ENCODE measurements around the gene WASL.

The WASL gene

GRCh38 chr7:123789817-123790216, 41.0 kb upstream of the WASL start:
- H3K4me3 ChIP-seq (ENCODE audit: low read depth, low read length) = no peak overlapping the region
- in situ Hi-C loops (cut with HindIII; ENCODE audit: low sequenced_read_pairs) = no loop called here
- no peak for TF ChIP-seq CTCF (IDR thresholded peaks at IDR 0.05; ENCODE audit: low read depth, low read length, missing control alignments)
- DNase-seq (ENCODE audit: low read depth) = no peak

GRCh38 chr7:123789206-123789784, 40.5 kb upstream of the WASL start:
- in situ Hi-C loops (cut with HindIII; ENCODE audit: low sequenced_read_pairs) = no loop called here
- H3K4me3 ChIP-seq (ENCODE audit: low read depth, low read length) = no peak overlapping the region
- no peak for TF ChIP-seq CTCF (IDR thresholded peaks at IDR 0.05; ENCODE audit: low read depth, low read length, missing control alignments)
- DNase-seq (ENCODE audit: low read depth) = no peak

- no peak overlapping the region for H3K4me3 ChIP-seq (ENCODE audit: low read depth, low read length)
- DNase-seq (ENCODE audit: low read depth) = no peak
- in situ Hi-C loops (cut with HindIII; ENCODE audit: low sequenced_read_pairs) = no loop called here
- TF ChIP-seq CTCF (IDR thresholded peaks at IDR 0.05; ENCODE audit: low read depth, low read length, missing control alignments) = no peak
Observed at GRCh38 chr7:123788584-123788983, 39.8 kb upstream of the WASL start.

- TF ChIP-seq CTCF (IDR thresholded peaks at IDR 0.05; ENCODE audit: low read depth, low read length, missing control alignments) = no peak
- no peak overlapping the region for H3K4me3 ChIP-seq (ENCODE audit: low read depth, low read length)
- in situ Hi-C loops (cut with HindIII; ENCODE audit: low sequenced_read_pairs) = no loop called here
- DNase-seq (ENCODE audit: low read depth) = no peak
Observed at GRCh38 chr7:123787220-123788007, 38.6 kb upstream of the WASL start.

- in situ Hi-C loops (cut with HindIII; ENCODE audit: low sequenced_read_pairs) = no loop called here
- no peak overlapping the region for H3K4me3 ChIP-seq (ENCODE audit: low read depth, low read length)
- DNase-seq (ENCODE audit: low read depth) = no peak
- TF ChIP-seq CTCF (IDR thresholded peaks at IDR 0.05; ENCODE audit: low read depth, low read length, missing control alignments) = no peak
Observed at GRCh38 chr7:123784263-123784662, 35.5 kb upstream of the WASL start.

GRCh38 chr7:123783820-123784219, 35.0 kb upstream of the WASL start:
- TF ChIP-seq CTCF (IDR thresholded peaks at IDR 0.05; ENCODE audit: low read depth, low read length, missing control alignments) = no peak
- no peak overlapping the region for H3K4me3 ChIP-seq (ENCODE audit: low read depth, low read length)
- in situ Hi-C loops (cut with HindIII; ENCODE audit: low sequenced_read_pairs) = no loop called here
- no peak for DNase-seq (ENCODE audit: low read depth)
